ENCODE measurements around the gene ONECUT3. TPM values are rescaled to one million over a fixed set of nuclear protein-coding genes. Genes with fewer than 3 reads are reported as not detected.

Gene ONECUT3
- total RNA-seq, 1 experiment from 2014 or later = not detected

- intact Hi-C loops (cut with micrococcal nuclease; ENCODE audit: unreplicated experiment) = loop anchor here (10.0 kb wide), 1 partner anchor 157 kb away; the partner anchor contains the start of gene UQCR11
- Histone ChIP-seq H3K4me3 (no peak overlapping the region), H3K4me2 (no peak overlapping the region), H4K20me1 (ENCODE audit: insufficient read depth) (no peaks in the 10 kb centered on the region), H3K9me3 (ENCODE audit: insufficient read depth, low read depth) (no peaks in the 10 kb centered on the region), H3F3A (ENCODE audit: insufficient read depth, low read depth) (no peaks in the 10 kb centered on the region), H3K4me1 (replicated peaks; ENCODE audit: insufficient read depth) (no peaks in the 10 kb centered on the region), H3K27ac (no peak overlapping the region), H2AFZ (no peak overlapping the region), H3K79me2 (ENCODE audit: low read depth) (no peaks in the 10 kb centered on the region), H3K27me3 (ENCODE audit: insufficient read depth, low read depth) (no peaks in the 10 kb centered on the region), H3K36me3 (ENCODE audit: low read depth) (no peaks in the 10 kb centered on the region), H3K9me2 (ENCODE audit: insufficient read depth) (no peaks in the 10 kb centered on the region)
- ChIA-PET CTCF (no interaction called here), POLR2A (ENCODE audit: unreplicated experiment) (no interaction called here)
- TF ChIP-seq EZH2 (IDR thresholded peaks at IDR 0.05; ENCODE audit: low read depth) (no peak), CTCF (conservative IDR thresholded peaks at IDR 0.05) (no peak)
- BruUV-seq (replicated peaks) = no TSS peak
- DNase-seq = no peak
Observed at GRCh38 chr19:1761528-1762242, 8.4 kb downstream of the ONECUT3 start.

- BruUV-seq (replicated peaks) = no TSS peak
- H3K9me3 ChIP-seq (ENCODE audit: insufficient read depth, low read depth) = no peaks in the 10 kb centered on the region
- no peak for TF ChIP-seq CTCF (conservative IDR thresholded peaks at IDR 0.05)
- TF ChIP-seq EZH2 (IDR thresholded peaks at IDR 0.05; ENCODE audit: low read depth) = no peak
- DNase-seq = no peak
- no peak overlapping the region for H3K4me2 ChIP-seq
- H3K36me3 ChIP-seq (ENCODE audit: low read depth) = no peaks in the 10 kb centered on the region
- no peak overlapping the region for H3K27ac ChIP-seq
- H3K27me3 ChIP-seq (ENCODE audit: insufficient read depth, low read depth) = no peaks in the 10 kb centered on the region
- no peak overlapping the region for H2AFZ ChIP-seq
- H3F3A ChIP-seq (ENCODE audit: insufficient read depth, low read depth) = no peaks in the 10 kb centered on the region
- CTCF ChIA-PET = no interaction called here
- H3K79me2 ChIP-seq (ENCODE audit: low read depth) = no peaks in the 10 kb centered on the region
- no peak overlapping the region for H3K4me3 ChIP-seq
- H3K9me2 ChIP-seq (ENCODE audit: insufficient read depth) = no peaks in the 10 kb centered on the region
- no peaks in the 10 kb centered on the region for H4K20me1 ChIP-seq (ENCODE audit: insufficient read depth)
- intact Hi-C loops (cut with micrococcal nuclease; ENCODE audit: unreplicated experiment) = loop anchor here (10.0 kb wide), 1 partner anchor 158 kb away; the partner anchor contains the start of gene UQCR11
- no peaks in the 10 kb centered on the region for H3K4me1 ChIP-seq (replicated peaks; ENCODE audit: insufficient read depth)
- POLR2A ChIA-PET (ENCODE audit: unreplicated experiment) = no interaction called here
Observed at GRCh38 chr19:1762243-1763117, 9.2 kb downstream of the ONECUT3 start.

- H2AFZ ChIP-seq = no peak overlapping the region
- BruUV-seq (replicated peaks) = no TSS peak
- no peaks in the 10 kb centered on the region for H3K36me3 ChIP-seq (ENCODE audit: low read depth)
- no peaks in the 10 kb centered on the region for H3K4me1 ChIP-seq (replicated peaks; ENCODE audit: insufficient read depth)
- H3K9me3 ChIP-seq (ENCODE audit: insufficient read depth, low read depth) = no peaks in the 10 kb centered on the region
- H3K27ac ChIP-seq = no peak overlapping the region
- POLR2A ChIA-PET (ENCODE audit: unreplicated experiment) = no interaction called here
- intact Hi-C loops (cut with micrococcal nuclease; ENCODE audit: unreplicated experiment) = loop anchor here (10.0 kb wide), 1 partner anchor 159 kb away; the partner anchor contains the start of gene UQCR11
- no peak overlapping the region for H3K4me3 ChIP-seq
- CTCF ChIA-PET = no interaction called here
- DNase-seq = no peak
- no peaks in the 10 kb centered on the region for H3K27me3 ChIP-seq (ENCODE audit: insufficient read depth, low read depth)
- H3K9me2 ChIP-seq (ENCODE audit: insufficient read depth) = no peaks in the 10 kb centered on the region
- H4K20me1 ChIP-seq (ENCODE audit: insufficient read depth) = no peaks in the 10 kb centered on the region
- H3K79me2 ChIP-seq (ENCODE audit: low read depth) = no peaks in the 10 kb centered on the region
- no peaks in the 10 kb centered on the region for H3F3A ChIP-seq (ENCODE audit: insufficient read depth, low read depth)
- no peak overlapping the region for H3K4me2 ChIP-seq
- no peak for TF ChIP-seq EZH2 (IDR thresholded peaks at IDR 0.05; ENCODE audit: low read depth)
- no peak for TF ChIP-seq CTCF (conservative IDR thresholded peaks at IDR 0.05)
Observed at GRCh38 chr19:1763648-1764639, 10.6 kb downstream of the ONECUT3 start.

All from PC-9 (cell line).